Activated effector memory CD4-positive, alpha-beta T cell treated with anti-CD3 and anti-CD28 coated beads, Interleukin-2, amount 50 U/mL, for 16 hours (primary cell): ENCODE measurements around the gene MYO16.

ENCODE experiments used
- DNase-seq: peaks from one replicate; pipeline ENCODE4 v3.0.0-alpha.2; 2020

Gene MYO16

DNA sequence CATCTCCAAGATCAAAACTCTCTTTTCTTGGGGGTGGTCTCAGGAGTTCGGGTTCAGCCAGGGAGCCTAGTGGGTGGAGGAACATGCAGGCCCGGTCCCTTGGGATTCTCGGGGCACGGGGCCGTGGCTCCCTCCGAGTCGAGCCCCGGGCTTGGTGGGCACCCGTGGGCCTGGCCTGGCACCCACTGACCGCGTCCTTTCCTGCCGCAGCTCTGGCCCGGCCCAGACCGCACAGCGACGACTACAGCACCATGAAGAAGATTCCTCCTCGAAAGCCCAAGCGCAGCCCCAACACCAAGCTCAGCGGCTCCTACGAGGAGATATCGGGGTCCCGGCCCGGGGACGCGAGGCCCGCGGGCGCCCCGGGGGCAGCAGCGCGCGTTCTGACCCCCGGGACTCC is 510.6 kb downstream of the MYO16 start:
- DNase-seq = no peak

DNA sequence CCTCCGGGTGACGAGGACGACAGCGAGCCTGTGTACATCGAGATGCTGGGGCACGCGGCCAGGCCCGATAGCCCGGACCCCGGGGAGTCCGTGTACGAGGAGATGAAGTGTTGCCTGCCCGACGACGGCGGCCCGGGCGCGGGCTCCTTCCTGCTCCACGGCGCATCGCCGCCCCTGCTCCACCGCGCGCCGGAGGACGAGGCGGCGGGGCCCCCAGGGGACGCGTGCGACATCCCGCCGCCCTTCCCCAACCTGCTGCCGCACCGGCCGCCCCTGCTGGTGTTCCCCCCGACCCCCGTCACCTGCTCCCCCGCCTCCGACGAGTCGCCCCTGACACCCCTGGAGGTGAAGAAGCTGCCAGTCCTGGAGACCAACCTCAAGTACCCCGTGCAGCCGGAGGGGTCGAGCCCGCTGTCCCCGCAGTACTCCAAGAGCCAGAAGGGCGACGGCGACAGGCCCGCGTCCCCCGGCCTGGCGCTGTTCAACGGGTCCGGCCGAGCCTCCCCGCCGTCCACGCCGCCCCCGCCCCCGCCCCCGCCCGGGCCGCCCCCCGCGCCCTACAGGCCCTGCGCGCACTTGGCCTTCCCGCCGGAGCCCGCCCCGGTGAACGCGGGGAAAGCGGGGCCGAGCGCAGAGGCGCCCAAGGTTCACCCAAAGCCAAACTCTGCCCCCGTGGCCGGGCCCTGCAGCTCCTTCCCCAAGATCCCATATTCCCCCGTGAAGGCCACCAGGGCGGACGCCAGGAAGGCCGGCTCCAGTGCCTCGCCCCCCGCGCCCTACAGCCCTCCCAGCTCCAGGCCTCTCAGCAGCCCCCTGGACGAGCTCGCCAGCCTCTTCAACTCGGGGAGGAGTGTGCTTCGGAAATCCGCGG is 511.3 kb downstream of the MYO16 start:
- DNase-seq = no peak

DNA sequence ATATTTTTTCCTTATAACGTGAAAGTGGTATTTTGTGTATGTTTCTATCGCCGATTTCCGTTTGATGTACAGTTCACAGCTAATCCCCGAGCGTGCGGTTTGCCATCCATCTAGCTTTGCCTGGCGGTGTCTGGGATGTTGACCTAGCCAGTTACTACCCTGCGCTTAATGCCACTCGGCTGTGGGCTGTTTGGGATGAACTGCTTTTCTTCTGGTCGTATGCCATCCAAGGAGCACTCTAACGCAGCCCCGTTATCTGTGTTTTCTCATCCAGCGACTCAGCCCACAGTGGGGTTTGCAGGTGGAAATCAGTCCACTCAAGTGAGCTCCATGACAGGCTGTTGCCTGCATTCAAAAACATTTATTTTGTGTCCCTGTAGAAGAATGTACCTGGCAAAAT is 512.3 kb downstream of the MYO16 start:
- DNase-seq = no peak

DNA sequence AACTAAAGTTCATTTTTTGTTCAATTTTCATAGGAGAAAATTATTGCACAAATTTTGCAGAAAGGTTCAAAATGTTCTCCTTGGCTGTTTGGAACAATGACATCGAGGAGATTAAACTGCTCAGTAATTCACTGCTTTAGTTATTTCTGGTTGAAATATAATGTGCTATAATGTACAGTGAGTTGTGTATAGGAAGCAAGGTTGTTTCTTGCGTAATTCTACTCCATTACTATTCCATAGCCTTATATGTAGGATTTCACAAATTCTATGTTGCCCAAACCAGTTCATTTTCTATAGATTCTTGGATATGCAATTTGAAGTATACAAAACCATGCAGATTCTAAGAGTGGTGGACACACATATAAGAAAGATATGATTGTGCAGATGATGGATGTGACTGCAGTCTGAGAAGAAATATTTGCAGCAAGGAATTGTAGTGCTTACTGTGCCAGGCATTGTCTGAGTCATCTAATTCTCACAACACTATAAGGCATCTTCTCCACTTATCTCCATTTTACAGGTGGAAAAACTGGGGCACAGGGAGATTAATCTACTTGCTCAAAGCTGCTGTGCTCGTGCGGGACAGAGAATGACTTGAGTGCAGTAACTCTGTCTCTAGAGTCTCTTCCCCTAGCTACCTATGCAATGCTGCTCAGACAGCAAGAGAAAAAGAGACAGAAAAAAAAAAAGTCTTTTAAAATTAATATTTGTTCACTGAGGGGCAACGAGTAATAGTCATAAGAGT is 515.5 kb downstream of the MYO16 start:
- no peak for DNase-seq

DNA sequence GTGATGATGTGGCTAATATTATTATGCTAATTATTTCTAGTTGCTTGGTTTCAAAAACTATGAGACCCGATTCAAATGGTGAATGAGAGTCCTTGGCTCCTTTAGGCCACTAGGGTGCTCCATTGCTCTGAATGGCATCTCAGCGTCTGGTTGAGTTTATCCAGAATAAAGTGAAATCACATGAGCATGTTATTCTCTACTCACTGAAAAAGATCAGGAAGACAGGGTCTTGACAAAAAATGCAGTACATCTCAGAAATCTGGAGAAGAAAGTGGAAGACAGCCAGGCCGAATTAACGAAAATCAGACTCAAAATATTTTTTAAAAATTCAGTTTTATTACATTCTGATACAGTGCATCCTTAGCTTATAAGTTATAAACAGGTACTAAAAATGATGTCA is 516.2 kb downstream of the MYO16 start:
- no peak for DNase-seq

DNA sequence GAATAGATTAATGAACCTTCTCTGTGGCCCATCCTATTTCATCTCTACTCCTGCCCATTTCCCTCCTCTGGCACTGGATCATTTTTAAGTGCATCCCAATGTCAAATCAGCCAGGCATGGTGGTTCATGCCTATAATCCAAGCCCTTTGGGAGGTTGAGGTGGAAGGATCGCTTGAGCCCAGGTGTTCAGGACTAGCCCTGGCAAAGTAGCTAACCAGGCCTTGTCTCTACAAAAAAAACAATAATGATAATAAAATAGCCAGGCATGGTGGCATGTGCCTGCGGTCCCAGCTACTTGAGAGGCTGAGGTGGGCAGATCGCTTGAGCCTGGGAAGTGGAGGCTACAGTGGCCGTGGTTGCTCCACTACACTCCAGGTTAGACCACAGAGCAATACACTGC is 517.0 kb downstream of the MYO16 start:
- DNase-seq = no peak

DNA sequence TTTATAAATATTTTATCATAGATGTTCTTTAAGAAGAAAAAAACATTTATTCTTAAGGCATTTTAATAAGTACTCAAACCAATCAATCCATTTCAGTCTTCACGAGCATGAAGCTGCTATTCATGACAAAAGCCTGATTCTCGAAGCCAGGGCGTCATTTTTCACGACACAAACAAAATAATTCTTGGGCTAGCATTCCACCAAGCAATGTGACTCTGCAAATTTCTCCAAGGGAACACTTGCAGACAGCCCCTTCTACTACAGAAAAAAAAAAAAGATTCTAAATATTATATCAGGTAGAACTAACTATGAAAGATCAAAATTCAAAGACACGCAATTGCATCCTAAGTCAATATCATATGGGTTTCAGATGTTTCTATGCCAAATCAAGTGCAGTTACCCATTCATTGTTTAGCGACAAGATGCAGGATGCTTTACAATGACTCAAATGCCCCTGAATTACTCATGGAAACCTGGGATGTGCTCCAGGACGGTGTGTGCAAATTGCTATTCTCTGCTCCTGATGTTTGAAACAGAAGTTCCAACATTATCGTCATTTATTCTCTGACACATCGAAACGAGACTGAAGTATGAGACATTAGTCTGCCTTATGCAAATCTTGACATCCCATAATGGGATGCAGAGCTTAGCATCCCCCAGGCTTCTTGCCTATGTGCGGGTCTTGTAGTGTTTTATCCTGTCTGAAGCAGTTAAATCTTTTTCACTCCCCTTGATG is 517.7 kb downstream of the MYO16 start:
- DNase-seq = no peak

DNA sequence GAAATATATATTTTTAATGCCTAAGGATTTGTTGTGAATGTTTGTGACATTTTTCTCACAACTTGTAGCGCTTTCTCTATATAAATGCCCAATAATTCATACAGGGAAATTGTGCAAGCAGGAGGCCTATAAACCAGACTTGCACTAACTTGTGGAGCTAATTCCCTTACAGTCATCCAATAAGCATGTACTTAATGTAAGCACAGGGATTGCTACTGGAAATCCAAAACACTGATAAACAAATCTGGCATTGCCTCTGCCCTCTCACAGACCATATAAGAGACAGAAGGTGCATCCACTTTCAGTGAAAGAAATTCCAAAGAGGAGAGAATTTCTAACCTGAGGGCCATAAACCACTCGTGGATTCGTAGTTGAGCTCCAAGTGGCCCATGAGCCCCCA is 518.8 kb downstream of the MYO16 start:
- DNase-seq = no peak

DNA sequence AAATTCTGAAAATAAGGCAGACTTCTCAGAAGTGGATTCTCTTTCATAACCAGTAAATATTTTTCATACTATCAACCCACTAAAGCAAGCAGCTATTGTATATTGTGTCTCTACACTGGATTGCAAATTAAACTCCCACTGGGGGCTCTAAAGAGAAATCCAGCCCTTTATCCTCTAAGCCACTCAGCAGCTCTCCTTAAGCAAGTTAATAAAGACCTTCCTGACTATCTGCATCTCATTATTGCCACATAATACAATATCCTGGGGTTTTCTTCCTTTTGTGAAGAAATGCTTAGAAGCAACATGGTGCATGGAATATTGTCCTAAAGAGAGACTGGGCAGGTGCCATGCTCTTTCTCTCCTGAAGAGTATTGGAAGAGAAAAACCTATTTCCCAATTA is 521.3 kb downstream of the MYO16 start:
- DNase-seq = no peak

DNA sequence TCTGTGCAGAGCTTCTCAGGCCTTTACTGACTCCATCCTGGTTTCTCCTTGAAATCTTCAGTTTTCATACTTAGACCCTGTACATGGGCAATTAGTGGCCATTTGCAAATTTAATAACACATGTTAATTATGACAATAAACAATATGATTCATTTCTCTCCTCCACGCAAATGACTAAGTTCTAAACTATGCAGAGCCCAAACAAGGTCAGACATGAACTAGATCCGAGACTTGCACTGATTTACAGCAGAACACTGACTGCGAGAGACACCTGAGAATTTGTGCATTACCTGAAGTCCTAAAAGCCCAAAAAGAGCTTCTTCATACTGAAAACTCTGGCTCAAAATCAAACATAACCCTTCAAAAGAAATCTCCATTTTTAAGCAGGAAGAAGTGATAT is 521.8 kb downstream of the MYO16 start:
- no peak for DNase-seq

DNA sequence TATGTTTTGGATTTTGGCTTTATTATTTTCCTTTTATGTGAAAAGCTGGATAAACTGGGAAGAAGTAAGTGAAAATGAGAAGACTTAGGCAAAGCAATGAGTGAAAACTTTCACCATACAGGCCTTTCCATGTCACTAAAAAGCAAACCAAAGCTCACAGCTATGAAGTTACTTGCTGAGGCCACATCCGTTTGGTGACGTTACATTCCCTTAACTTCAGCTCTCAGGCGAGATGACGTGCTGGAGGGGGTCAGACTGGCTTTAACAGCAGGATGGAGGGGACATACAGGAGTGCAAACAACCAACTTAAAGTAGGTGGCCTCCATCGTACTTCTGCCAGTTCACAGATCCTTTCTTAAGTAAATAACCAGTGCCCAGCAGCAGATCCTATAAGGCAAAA is 522.3 kb downstream of the MYO16 start:
- no peak for DNase-seq

DNA sequence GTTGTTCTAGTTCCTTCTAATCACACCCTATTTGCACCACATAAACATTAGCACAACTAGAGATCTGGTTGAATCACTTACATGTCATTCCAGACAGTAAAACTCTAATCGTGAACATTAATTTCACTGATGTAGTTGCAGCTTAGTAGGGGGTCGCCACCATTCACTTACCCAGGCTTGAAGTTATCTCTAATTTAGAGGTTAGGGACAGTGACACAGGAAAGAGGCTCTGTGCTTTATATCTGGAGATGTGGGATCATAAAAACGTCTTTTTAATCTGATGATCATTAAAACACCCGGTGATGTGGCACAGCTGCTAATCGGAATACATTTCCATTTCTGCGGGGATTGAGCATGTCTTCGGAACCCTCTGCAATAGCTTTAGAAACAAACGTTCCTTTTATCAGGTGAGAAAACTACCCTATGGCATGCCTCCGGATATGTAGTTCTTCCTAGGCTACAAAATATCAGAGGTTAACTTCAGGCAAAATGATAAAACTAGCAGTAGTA is 523.0 kb downstream of the MYO16 start:
- DNase-seq = no peak

DNA sequence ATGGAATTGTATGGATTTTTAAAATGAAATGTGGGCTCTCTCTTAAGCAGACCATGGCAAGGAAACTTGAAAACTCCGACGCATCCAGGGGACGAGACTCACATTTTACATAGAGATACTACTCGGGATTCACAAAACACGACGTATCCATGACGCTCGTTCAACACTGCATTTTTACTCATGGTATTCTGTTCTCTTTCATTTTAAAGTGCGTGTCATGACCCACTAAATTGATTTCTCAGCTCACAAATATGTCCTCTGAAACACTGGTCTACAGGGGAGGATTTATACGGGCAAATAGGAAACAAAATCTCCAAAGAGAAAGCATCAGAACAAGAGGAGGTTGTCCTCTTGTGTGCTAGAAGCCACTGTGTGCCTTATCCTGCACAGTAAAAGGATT is 523.5 kb downstream of the MYO16 start:
- DNase-seq = no peak

DNA sequence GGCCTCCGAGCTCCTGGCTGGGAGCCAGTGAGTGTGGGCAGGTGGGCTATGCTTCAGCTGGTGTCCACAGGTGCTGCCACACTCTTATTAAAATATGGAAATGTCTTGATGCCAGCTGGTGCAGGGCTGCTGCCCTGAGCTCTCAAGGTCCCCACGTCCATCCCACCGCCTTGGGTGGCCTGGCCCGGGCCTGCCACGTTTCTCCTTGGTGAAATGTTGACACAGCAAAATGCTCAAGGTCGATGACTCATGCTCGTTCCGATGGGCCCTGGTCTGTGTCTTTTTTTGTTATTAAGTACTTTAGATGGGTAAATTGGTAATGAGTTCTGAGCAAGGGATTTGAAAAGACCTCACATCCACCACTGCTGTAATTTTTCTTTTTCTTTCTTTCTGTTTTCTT is 524.7 kb downstream of the MYO16 start:
- DNase-seq = no peak

DNA sequence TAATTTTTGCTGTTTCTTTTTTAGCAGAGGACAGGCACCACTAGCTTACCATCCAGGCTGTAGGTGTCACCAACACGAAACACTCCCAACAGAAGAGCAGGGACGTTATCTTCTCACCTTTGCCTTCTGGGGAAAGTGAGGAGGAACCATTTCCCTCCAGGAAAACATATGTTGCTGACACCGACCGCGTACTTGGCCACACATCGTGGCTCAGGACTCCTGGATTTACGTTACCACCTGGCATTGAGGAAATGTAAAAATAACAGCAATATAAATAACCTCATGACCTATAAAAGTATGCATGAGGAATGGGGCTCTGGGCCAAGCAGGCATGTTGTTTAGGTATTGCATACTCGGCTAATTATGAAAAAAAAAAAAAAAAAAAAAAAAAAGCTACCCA is 525.1 kb downstream of the MYO16 start:
- no peak for DNase-seq

DNA sequence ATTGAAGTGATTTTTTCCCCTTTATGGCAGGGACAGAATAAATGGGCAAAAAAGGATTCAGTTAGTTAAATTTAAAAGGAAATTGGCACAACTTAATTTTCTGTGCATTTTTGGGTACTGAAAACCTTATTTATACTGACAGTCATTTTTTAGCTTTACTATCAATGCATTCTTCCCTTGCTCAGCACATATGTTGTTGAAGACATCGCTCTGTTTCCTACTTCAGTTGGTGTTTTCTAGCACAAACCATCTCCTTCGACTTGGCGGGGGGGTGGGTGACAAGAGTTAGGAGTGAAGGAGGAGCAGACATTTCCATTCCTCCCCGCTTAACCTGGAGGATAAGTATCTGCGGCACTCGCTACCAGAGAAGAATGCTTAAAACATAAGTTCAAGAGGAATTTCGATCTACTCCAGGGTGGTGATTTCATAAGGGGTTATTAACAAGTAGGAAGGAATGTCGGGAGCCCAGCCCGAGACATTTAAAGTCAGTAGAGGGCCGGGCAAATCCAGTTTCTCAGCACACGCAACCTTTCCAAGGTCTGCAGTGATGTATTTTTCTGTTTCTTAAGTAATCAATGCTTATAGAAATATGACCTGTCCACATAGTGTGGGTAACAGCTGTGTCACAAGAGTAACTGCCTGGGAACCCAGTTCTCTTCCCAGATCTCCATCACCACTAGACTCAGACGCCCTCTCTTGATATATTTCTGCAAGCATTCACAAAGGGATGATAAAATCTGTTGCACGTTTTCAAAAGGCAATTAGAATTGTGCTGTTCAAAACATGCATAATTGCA is 525.8 kb downstream of the MYO16 start:
- DNase-seq = no peak

DNA sequence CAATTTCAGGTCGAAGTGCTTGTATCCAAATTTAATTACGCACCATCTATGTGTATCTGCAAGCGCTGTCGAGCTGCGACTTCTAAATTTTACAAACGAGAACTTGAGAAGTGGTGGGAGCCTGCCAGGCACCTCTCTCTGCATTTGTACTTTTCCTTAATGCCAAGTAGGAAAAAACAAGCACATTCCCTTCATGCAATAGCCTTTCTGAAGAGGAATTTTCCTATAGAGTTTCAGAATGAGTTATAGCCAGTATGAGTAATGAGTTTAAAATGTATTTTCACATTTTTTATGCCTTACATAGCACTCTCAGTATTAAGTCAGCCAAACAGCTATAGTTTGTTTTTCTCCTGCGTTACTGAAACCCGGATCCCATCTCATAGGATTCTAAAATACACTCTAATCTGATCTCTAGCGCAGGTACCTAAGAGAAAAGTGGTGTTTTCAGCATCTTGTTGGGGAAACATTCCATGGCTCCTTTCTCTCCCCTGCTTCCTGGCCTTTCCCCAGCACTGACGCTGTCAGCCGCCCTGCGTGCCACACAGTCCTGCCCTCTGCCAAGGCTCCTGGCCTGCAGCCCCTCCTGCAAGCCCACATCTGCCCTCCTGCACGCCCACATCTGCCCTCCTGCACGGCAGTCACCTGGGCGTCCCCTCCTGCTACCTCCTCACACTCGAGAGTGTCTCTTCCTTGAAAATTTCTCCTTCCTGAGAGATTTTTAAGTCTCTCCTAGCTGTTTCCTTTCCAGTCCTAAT is 526.9 kb downstream of the MYO16 start:
- no peak for DNase-seq

DNA sequence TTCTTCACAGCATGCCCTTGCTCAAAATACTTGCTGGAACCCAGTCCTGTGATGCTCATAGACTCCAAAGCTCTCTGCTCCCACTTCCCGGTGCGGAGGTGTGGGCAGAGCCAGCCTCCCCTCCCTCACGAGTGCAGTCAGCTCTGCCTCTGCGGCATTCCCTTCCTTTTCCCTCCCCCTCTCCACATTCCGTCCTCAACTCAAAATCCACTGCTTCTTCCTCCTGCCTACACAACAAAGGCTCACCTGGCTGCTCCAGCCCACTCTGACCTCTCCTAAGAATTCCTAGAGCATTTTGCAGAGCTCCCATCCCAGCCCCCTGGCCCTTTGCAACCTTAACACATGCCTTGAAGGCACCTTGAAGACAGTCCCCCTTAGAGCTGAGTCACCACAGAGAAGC is 527.9 kb downstream of the MYO16 start:
- DNase-seq = no peak

DNA sequence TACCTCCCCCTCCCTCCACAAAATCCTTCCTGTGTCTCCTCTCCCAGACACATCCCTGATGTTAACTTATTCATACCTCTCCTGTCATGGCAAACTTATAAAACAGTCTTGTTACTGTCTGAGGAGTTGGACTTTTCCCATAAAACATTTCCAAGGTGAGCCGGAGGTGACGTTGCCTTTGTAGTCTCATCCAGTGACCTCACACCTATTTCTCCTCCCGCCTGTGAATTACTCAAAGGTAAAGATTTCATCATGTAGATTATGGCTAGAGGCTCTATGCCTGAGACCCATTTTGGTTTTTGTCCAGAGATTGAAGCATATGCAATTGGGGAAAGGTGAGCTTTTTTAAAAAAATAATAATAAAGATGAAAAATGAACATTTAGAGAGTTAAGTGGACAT is 529.0 kb downstream of the MYO16 start:
- DNase-seq = no peak

DNA sequence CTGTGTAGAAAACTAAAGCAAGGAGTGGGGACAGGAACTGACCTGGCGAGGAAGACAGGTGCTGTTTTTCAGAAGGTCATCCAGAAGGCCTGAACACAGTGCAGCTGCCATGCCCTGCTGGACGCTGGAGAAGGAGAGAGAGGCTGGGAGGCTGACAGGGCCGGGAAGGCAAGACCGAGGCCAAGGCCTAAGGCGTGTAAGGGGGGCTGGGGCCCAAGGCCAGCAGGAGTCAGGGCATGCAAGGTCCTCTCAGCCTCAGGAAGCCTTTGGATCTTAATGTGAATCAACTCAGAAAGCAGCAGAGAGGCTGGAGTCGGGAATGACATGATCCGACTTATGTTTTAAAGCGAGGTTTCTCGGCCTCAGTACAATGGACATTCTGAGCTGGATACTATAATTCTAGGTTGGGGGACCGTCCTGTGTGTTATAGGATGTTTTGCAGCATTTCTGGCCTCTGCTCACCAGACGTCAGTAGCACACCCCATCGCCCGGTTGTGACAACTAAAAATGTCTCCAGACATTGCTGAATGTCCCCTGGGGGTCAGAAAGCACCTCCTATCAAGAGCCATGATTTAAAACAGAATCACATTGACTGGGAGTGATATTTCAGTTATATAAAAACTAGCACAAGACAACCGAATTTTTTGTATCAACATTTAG is 530.4 kb downstream of the MYO16 start:
- no peak for DNase-seq

DNA sequence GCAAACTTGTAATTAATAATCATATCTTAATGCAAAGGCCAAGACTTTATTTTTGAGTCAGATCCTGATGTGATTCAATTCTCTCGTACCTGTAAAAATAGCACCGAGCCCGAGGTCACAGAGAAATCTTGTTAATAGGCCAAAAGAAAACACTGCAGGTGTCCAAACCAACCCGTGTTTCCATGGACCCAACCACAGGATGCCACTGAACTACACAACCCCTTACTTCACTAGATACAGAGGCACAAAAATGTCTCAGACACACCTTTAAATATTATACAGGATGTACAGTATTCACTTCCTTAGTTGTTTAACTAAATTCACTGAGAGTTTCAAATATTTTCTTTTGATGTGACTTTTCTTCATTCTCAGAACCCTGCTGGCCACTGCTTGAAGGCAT is 530.9 kb downstream of the MYO16 start:
- DNase-seq = no peak
